GM23338 (cell line): Measurements from ENCODE around the gene NCOA4. TPM values are rescaled to one million over a fixed set of nuclear protein-coding genes. Genes with fewer than 3 reads are reported as not detected.

Experiments used
- ATAC-seq: fragments of 200-7000 bp; cut with Tn5 transposase; 3 replicates; pipeline ENCODE4 v1.9.1; 2020
- DNase-seq: peaks from one replicate; pipeline ENCODE4 v3.0.0-alpha.2; 2015; ENCODE audit warnings: low spot score
- H2AFZ ChIP-seq: fragments of 200-600 bp; sonication (generic); 2 replicates; pipeline ENCODE4 v1.8.0; 2016; ENCODE audit warnings: antibody characterized with exemption, mild to moderate bottlenecking, moderate library complexity
- H3F3A ChIP-seq: fragments of 200-600 bp; sonication (generic); replicated peaks from 2 replicates; pipeline ENCODE4 v1.8.0; 2017; ENCODE audit warnings: antibody characterized with exemption, mixed run types, low read depth
- H3K27ac ChIP-seq: fragments of 200-600 bp; sonication (generic); 2 replicates; pipeline ENCODE4 v1.6.1; 2016; ENCODE audit warnings: low read depth
- H3K27me3 ChIP-seq: fragments of 200-600 bp; sonication (generic); 2 replicates; pipeline ENCODE4 v1.8.0; 2016; ENCODE audit warnings: mild to moderate bottlenecking, mixed run types, moderate library complexity; ENCODE audit not compliant: insufficient read depth
- H3K36me3 ChIP-seq: fragments of 200-600 bp; sonication (generic); 2 replicates; pipeline ENCODE4 v1.8.0; 2016; ENCODE audit warnings: mild to moderate bottlenecking; ENCODE audit not compliant: insufficient read depth
- H3K4me1 ChIP-seq: fragments of 200-600 bp; sonication (generic); 2 replicates; pipeline ENCODE4 v1.8.0; 2016; ENCODE audit warnings: mild to moderate bottlenecking, moderate library complexity; ENCODE audit not compliant: insufficient read depth
- H3K4me2 ChIP-seq: fragments of 200-600 bp; sonication (generic); 2 replicates; pipeline ENCODE4 v1.7.1; 2017; ENCODE audit warnings: mixed run types
- H3K4me3 ChIP-seq: fragments of 200-600 bp; sonication (generic); 2 replicates; pipeline ENCODE4 v1.6.1; 2016; ENCODE audit warnings: mixed run types
- H3K79me2 ChIP-seq: fragments of 200-600 bp; sonication (generic); replicated peaks from 2 replicates; pipeline ENCODE4 v1.8.0; 2017; ENCODE audit warnings: mild to moderate bottlenecking; ENCODE audit not compliant: insufficient read depth
- H3K9me2 ChIP-seq: fragments of 200-600 bp; sonication (generic); 2 replicates; pipeline ENCODE4 v1.8.0; 2017; ENCODE audit not compliant: insufficient read depth
- H4K20me1 ChIP-seq: fragments of 200-600 bp; sonication (generic); replicated peaks from 2 replicates; pipeline ENCODE4 v1.8.0; 2017; ENCODE audit warnings: mild to moderate bottlenecking; ENCODE audit not compliant: insufficient read depth
- H3K27ac Mint-ChIP-seq: 2 replicates; pipeline ENCODE4 v1.8.0; 2020; ENCODE audit warnings: inconsistent platforms, mild to moderate bottlenecking, moderate library complexity, mixed read lengths
- H3K27me3 Mint-ChIP-seq: 3 replicates; pipeline ENCODE4 v1.8.0; 2022; ENCODE audit warnings: low read depth, mild to moderate bottlenecking, moderate library complexity, mixed read lengths, inconsistent platforms; ENCODE audit not compliant: insufficient read depth, poor library complexity
- H3K36me3 Mint-ChIP-seq: 3 replicates; pipeline ENCODE4 v1.8.0; 2021; ENCODE audit warnings: low read depth, mild to moderate bottlenecking, inconsistent platforms, moderate library complexity, mixed read lengths
- H3K4me1 Mint-ChIP-seq: 3 replicates; pipeline ENCODE4 v1.8.0; 2020; ENCODE audit warnings: mild to moderate bottlenecking, inconsistent platforms, mixed read lengths
- H3K4me3 Mint-ChIP-seq: 3 replicates; pipeline ENCODE4 v1.8.0; 2021; ENCODE audit warnings: moderate library complexity, mild to moderate bottlenecking, inconsistent platforms, mixed read lengths
- H3K9me3 Mint-ChIP-seq: 3 replicates; pipeline ENCODE4 v1.8.0; 2020; ENCODE audit warnings: moderate library complexity, mild to moderate bottlenecking, inconsistent platforms, mixed read lengths
- EZH2 ChIP-seq: fragments of 200-600 bp; sonication (generic); IDR thresholded peaks from one replicate; pipeline ENCODE4 v1.8.0; 2017; ENCODE audit warnings: antibody characterized with exemption, mild to moderate bottlenecking, low read depth; ENCODE audit not compliant: unreplicated experiment
- EZH2phosphoT487 ChIP-seq: fragments of 200-600 bp; sonication (generic); IDR thresholded peaks from one replicate; pipeline ENCODE4 v1.8.1; 2018; ENCODE audit warnings: antibody characterized with exemption; ENCODE audit not compliant: unreplicated experiment
- NANOG ChIP-seq: IDR thresholded peaks from 2 replicates; pipeline ENCODE4 v1.6.1; 2016; ENCODE audit warnings: antibody characterized with exemption, borderline replicate concordance
- REST ChIP-seq: IDR thresholded peaks from one replicate; pipeline ENCODE4 v1.6.1; 2018; ENCODE audit warnings: antibody characterized with exemption; ENCODE audit not compliant: unreplicated experiment
- STAT1 ChIP-seq: IDR thresholded peaks from one replicate; pipeline ENCODE4 v1.6.1; 2016; ENCODE audit warnings: antibody characterized with exemption; ENCODE audit not compliant: unreplicated experiment
- ZNF114 ChIP-seq: fragments of 250-450 bp; sonication (Bioruptor Pico); IDR thresholded peaks from 2 replicates; pipeline ENCODE4 v1.5.0; 2020; ENCODE audit warnings: mild to moderate bottlenecking, moderate library complexity
- ZNF331 ChIP-seq: fragments of 250-450 bp; sonication (Bioruptor Pico); IDR thresholded peaks from 2 replicates; pipeline ENCODE4 v1.5.0; 2020; ENCODE audit warnings: low read depth, mild to moderate bottlenecking, moderate library complexity
- ZNF462 ChIP-seq: fragments of 250-450 bp; sonication (Bioruptor Pico); IDR thresholded peaks from 2 replicates; pipeline ENCODE4 v1.5.0; 2020; ENCODE audit warnings: mild to moderate bottlenecking, moderate library complexity
- polyA plus RNA-seq: library from polyadenylated mRNA; unstranded; fragments of >200 nt; fragmentation: Nextera tagmentation; extraction: Ambion mirVana; gene quantifications from 2 replicates; pipeline ENCODE4 v1.2.1, GENCODE V29; 2016
- total RNA-seq: library from RNA; depleted of rRNA; stranded (reverse); fragments of >200 nt; shearing (Covaris generic); gene quantifications from 2 replicates; pipeline ENCODE4 v1.2.3, GENCODE V29; 2014

Gene NCOA4
- total and polyA plus RNA-seq, 2 experiments from 2014 or later: 24.9 to 76.9 TPM

- Mint-ChIP-seq H3K4me3 (no peak overlapping the region), H3K36me3 (peaks cover 77% of the 10 kb centered on the region), H3K27ac (peak overlapping the region; percentile 48; the same call in 1 of the 2 replicates), H3K9me3 (no peaks in the 10 kb centered on the region; the same call in 2 of the 3 replicates), H3K4me1 (peaks cover 29% of the 10 kb centered on the region), H3K27me3 (no peaks in the 10 kb centered on the region)
- no peak overlapping the region for H3K4me2 ChIP-seq
- DNase-seq (no peak), ATAC-seq (no peak)
- peaks cover 30% of the 10 kb centered on the region for H3K36me3 ChIP-seq
- TF ChIP-seq NANOG (no peak), ZNF114 (CRISPR knock-in tag) (no peak), ZNF331 (no peak), REST (no peak), EZH2 (no peak)
- no peaks in the 10 kb centered on the region for H3K27me3 ChIP-seq
- no peak overlapping the region for H2AFZ ChIP-seq
- peaks cover 18% of the 10 kb centered on the region for H3K79me2 ChIP-seq
- H3K9me2 ChIP-seq: no peaks in the 10 kb centered on the region
- H3F3A ChIP-seq: no peaks in the 10 kb centered on the region; the same call in 1 of the 2 replicates
- H3K27ac ChIP-seq: no peak overlapping the region
- no peak overlapping the region for H3K4me3 ChIP-seq
- peaks cover 14% of the 10 kb centered on the region for H3K4me1 ChIP-seq
- peaks cover 11% of the 10 kb centered on the region for H4K20me1 ChIP-seq
These were observed 29.2 kb downstream of the NCOA4 start for GRCh38 chr10:46001187-46001756.

- Histone ChIP-seq H3K36me3 (peaks cover 22% of the 10 kb centered on the region), H4K20me1 (peaks cover 4% of the 10 kb centered on the region; the same call in 1 of the 2 replicates), H3K4me3 (no peak overlapping the region), H3K4me1 (peaks cover 14% of the 10 kb centered on the region), H3K4me2 (no peak overlapping the region), H3K9me2 (no peaks in the 10 kb centered on the region), H3F3A (no peaks in the 10 kb centered on the region; the same call in 1 of the 2 replicates), H2AFZ (no peak overlapping the region), H3K27ac (peak overlapping the region; percentile 41), H3K27me3 (no peaks in the 10 kb centered on the region), H3K79me2 (peaks cover 18% of the 10 kb centered on the region)
- no peak for DNase-seq
- Mint-ChIP-seq H3K27me3 (no peaks in the 10 kb centered on the region), H3K36me3 (peaks cover 78% of the 10 kb centered on the region), H3K4me3 (no peak overlapping the region), H3K27ac (peak overlapping the region; percentile 68), H3K4me1 (peaks cover 29% of the 10 kb centered on the region), H3K9me3 (no peaks in the 10 kb centered on the region; the same call in 2 of the 3 replicates)
- no peak for ATAC-seq
- TF ChIP-seq ZNF462 (CRISPR knock-in tag) (no peak), NANOG (no peak), EZH2phosphoT487 (no peak), REST (no peak), STAT1 (no peak)
These were observed 29.9 kb downstream of the NCOA4 start for GRCh38 chr10:46000538-46000937.
